OCI-M2 (cell line): ENCODE data around the gene SCAMP1.
"Not testable (repeated sequence)": the region's sequence is repeated elsewhere in the genome, so short reads cannot be mapped to it uniquely, and the experiment has no call there.

ENCODE experiments used
- DNase-seq: peaks from one replicate; lab custom pipeline; 2025; ENCODE audit not compliant: unreplicated experiment; lab: John Stamatoyannopoulos, UW

The SCAMP1 gene

DNA sequence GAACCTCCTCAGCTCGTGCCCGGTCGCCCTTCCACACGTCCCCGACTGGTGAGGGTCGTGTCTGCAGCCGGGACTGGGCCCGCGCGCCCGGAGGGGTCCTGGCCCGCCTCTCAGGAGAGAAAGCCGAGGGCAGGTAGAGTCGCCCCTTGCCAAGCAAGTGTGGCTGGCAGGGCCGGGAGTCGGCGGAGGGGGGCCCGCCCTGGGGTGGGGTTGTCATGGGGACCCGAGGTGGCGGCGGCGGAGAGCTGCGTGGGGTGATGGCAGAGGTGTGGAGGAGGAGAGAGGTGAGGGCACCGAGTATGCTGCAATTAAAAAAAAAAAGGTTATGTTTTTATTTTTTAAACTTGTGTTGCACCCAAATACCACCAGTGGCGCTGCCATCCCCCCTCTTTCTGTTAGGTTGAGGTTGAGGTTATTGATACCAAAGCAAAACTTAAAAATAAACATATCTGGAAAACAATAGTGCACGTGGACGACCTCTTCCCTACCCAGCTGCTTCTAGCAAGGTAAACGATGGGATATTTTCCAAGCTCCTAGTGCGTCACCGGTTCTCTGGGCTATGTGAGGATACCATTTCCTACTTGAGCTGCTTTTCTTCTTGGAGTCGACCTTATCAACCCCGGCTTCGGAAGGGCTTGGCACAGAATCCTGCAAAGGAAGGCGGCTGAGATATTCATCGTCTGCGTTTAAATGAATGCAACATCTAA, 660 bp downstream of the SCAMP1 start:
- peak; percentile 40 for DNase-seq

DNA sequence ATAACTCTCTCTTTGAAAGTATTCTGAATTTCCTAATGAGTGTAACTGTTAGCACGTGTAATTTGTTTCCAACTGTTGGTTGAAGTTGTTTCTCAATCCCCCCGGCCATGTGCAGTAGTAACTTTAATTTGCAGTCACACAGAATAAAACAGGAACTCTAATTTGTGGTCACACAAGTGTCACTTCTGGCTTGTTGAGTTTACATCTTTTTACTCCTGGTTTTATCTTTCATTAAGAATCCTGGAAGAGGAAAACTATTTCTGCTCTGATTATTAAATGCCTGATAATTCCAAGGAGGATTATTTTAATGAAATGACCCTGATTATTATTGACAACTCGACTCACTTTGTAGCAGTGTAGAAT, 1.2 kb downstream of the SCAMP1 start:
- no peak for DNase-seq

DNA sequence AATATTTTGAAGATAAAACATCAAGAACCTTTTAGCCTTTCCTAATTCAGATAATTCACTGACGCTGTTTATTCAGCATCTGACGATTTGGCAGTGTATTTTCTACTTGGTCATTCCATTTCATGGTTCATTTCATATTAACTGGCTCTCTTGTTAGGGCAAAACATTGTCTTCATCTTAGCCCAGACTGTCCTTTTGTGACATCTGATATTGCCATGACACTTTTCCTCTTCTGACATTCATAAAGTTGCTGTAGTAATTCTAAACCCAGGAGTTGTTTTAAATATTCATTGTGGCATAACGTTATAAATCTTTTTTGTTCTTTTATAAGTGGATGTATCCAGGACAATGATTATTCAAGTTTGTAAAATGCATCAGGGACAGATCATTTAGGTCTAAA, 1.8 kb downstream of the SCAMP1 start:
- no peak for DNase-seq

DNA sequence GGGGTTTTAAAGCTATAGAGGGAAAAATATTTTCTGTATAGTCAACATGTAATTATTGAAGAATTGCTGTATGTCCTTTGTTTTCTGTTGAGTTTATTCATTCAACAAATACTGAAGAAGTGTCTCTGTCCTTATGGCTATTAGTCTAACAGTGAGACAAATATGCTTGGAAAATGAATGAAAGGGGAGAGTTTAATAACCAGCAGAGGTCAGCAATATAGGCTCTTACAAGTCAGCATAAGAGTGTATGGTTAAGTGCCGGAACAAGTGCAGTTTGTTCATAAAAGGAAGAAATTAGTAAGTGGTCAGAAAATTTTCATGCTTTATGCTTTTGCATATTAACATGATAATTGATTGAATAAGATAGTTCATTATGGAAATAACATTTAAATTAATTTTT, 3.6 kb downstream of the SCAMP1 start:
- DNase-seq, result no peak

DNA sequence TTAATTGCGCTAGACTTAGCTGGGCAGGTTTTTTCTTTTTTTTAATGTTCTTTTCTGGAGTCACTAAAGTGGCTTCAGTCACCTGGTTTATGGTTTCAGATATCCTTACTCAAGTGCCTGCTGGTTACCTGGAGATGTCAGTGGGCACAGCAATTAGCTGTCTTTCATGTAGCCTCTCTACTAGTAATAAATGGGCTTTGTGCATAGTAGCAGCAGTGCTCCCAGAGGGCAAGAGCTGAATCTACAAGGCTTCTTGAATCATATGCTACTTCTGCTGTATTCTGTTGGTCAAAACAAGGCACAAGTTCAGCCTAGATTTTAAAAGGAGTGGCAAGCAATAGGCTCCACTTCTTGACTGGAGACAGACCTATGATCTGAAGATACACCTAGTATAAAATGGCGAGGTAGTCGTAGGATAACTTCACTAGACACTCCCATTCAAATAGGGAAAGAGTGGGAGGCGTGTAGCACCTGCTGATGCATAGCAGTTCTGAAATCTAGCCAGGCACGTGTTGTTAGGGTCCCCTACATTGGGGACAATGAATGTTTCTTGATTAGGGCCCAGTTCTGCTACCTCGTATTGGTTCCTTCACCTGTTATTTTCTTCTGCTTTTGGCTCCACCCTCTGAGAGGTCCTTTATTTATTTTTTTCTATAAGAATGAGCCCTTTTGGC, 7.0 kb downstream of the SCAMP1 start:
- no peak for DNase-seq

DNA sequence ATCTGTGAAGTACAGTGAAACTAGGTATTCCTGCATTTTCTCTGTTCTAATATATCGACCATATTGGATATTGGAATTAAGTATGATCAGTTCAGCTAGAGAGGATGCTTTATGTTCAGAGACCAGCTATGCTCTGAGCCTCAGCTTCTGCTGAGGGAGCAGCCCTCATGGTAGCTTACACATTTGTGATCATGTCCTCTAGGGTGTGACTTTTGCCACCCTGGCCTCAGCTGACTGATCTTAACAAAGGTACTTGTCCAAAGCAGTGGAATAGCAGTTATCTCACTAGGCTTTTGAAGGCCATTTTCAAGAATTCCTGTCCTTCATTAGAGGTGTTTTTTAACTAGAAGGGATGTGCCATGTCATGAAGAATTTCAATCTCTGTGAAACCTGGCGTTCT, 9.3 kb downstream of the SCAMP1 start:
- DNase-seq, result no peak

DNA sequence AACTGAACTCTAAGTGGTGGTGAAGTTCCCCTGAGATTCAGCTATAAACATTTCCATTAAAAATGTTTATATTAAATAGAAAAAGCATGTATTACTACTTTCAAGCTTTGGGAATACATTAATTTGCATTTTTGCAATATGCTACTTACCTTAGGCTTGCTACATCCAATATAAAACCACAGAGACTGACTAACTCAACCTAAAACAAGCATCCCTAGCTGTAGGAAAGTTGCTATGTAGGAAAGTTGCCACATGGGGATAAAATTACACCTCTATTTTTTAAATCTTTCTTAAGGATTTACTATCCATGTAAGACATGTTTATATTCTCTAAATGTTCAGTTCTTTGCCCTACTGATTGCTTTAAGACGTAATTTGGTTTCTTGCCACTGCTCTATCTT, 12.8 kb downstream of the SCAMP1 start:
- no peak for DNase-seq

DNA sequence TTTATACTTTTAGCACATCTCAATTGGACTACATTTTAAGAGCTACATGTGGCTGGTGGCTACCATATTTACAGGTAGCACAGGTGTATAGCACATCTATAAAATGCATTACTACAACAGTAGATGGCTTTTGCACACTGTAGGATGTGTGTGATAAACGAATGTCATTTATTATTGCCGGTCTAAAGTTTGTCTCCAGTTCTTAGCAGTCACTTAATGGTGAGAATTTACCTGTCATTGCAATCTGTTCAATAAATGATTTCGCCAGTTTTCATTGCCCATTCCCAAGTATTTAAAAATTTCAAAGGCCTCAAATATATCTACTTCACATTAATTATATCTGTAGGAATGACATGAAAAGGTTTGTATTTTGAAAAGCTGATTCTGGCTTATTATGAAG, 15.9 kb downstream of the SCAMP1 start:
- DNase-seq, result no peak

DNA sequence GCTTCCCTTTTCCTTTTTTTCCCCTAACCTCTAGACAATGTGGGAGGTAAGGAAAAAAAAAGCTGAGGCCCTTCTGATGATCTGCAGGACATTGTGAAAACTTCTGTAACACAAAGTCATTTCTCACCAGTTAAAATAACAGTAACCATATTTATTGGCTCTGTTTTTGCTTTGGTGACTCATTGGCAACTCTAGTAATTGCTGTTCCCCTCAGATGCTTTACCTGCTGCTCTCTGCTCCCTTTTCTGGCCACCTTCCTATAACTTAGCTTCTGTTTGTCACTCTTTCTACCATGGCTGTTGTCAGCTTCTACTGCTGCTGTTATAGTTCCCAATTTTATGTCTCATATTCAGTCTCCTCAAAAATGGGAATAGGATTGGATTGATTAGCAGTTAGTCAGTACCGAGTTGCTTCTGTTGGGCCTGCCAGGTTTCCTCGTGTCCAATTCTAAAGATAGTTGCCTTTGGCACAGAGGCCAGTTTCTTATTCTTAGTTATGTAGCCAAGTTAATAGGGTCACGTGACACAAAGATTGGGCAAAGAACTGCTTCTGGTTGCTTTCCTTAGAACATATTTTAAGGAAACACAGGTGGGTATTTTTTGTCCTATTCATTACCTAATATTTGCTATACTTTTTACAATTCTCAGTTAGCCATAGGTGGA, 16.8 kb downstream of the SCAMP1 start:
- no peak for DNase-seq

DNA sequence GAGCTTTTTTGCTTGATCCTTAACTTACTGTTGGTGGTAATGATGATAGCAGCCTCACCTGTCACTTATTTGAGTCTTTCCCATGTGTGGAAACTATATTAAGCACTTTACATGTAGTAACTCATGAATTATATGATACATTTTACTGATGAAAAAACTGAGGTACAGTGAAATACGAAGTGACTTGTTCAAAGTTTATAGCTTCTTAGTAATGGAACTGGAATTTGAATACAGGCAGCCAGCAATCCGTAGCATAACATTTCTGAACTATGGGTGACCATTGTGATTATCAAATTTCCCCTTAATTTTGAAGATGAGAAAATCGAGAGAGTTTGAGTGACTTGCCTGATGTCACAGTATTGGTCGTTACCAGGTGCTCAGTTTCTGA, 17.3 kb downstream of the SCAMP1 start:
- DNase-seq, result no peak

DNA sequence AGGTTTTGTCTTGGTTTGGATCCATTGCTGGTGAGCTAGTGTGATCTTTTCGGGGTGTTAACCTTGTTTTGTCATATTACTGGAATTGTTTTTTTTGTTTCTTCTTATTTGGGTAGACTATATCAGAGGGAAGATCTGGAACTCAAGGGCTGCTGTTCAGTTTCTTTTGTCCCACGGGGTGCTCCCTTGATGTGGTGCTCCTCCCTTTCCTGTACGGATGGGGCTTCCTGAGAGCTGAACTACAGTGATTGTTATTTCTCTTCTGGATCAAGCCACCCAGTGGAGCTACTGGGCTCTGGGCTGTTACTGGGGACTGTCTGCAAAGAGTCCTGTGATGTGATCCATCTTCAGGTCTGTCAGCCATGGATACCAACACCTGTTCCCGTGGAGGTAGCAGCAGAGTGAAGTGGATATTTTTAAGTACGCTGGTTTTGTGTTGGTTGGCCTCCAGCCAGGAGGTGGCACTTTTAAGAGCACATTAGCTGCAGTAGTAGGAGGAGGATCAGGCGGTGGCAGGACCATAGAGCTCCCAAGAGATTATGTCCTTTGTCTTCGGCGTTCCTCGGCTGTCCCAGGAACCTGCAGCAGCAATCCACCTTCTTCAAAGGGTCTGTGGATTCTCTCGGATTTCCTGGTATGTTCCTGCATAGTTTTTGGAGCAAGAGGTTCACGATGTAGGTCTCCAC, 27.2 kb downstream of the SCAMP1 start:
- no peak for DNase-seq

DNA sequence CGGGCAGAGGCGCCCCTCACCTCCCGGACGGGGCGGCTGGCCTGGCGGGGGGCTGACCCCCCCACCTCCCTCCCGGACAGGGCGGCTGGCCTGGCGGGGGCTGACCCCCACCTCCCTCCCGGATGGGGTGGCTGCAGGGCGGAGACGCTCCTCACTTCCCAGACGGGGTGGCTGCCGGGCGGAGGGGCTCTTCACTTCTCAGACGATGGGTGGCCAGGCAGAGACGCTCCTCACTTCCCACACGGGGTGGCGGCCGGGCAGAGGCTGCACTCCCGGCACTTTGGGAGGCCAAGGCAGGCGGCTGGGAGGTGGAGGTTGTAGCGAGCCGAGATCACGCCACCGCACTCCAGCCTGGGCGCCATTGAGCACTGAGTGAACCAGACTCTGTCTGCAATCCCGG, 30.9 kb downstream of the SCAMP1 start:
- not testable (repeated sequence) for DNase-seq

DNA sequence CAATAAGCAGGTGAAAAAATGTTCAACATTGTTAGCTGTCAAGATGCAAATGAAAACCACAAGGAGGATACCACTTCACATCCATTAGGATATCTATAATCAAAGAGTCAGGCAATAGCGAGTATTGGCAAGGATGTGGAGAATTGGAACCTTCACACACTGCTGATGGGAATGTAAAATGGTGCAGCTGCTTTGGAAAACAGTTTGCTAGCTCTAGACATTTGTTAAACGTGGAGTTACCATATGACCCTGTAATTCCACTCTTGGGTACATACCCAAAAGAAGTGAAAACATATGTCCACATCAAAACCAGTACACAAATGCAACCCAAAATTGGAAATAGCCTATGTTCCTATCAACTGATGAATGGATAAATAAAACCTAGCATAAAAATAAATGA, 37.4 kb downstream of the SCAMP1 start:
- no peak for DNase-seq

DNA sequence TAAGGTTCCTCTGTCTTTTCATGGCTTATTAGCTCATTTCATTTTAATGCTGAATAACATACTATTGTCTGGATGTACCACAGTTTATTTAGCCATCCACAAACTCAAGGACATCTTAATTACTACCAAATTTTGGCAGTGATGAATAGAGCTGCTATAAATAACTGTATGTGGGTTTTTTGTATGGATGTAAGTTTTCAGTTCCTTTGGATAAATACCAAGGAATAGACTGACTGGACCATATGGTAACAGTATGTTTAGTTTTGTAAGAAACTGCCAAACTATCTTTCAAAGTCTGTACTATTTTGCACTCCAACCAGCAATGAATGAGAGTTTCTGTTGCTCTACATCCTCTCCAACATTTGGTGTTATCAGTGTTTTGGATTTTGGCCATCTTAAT, 38.7 kb downstream of the SCAMP1 start:
- DNase-seq, result no peak

DNA sequence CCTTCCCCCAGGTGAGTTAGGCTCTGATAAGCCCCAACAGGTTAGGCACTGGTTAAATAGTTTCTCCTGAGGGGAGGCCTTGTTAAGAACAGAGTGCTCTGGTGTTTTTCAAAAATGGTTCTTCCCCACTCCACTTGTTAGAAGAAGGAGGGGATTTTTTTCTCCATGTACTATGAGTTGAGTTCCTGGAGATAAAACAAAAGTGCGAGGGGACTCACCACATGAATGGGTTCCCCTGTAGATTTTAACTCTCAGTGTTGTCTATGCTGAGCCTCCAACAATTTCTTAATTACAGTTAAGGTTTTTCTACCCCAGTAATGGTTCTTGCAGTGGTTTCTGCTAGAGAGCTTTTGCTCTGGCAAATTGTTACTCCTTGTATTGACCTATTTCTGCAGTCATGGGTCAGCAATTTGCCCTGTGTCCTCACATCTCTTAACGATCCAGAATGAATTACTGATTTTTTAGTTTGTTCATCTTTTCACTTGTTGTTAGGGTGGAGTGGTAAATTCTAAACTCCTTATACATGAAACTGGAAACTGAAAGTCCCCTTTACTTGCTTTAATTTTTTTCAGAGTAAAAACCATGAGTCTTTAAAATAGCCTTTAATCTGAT, 44.4 kb downstream of the SCAMP1 start:
- no peak for DNase-seq

DNA sequence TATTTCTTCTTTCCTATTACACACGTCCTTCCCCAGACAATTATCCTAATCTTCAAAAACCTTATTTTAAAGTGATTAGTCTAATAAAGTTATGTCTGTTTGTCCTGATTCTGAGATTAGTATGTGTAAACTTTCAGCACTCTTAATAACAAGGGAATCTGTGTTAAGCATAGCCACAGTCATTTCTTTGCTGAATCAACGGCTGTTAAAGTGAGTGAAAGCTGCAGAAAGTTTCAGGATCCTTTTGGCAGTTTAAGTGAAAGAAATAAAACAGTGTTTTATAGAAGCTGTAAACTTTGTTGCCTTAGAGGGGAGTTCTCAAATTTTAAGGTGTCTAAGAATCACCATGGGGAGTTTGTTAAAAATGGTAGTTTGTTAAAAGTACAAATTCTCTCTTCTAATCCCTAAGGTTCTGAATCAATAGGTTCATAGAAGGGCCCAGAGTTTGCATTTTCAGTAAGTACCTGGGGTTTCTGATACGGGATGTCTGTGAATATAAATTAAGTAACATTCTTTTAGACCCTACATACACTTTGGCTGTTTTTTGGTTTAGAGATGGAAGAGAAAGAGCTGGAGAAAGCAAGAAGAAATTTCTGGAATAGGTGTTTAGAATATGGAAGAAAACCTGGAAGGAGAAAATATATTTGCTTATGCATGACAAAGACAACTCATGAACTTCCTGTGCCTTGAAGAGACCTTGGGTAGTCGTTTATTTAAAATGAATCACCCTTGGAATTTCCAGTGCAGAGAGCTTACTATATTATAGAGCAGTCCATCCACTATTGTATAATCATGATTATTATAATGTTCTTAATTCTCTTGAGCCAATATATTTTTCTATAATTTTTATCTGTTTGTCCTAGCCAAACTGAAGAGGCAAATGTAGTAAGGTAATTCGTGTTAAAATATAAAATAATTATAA, 45.7 kb downstream of the SCAMP1 start:
- DNase-seq, result no peak

DNA sequence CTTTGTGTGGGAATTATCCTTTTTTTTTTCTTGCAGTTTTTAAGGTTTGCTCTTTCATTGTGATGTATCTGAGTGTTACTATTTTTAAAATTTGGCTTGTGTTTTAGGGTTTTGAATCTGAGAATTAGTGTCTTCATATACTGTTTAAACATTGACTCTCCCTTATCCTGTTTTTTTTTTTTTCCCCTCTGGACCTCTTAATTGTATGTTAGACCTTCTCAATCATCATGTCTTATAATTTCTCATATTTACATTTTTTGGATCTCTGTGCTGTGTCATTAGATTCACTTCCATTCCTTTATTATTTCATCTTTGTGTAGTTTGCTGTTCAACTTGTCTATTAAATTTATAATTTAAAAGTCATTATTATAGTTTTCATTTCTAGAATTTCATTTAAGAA, 47.0 kb downstream of the SCAMP1 start:
- no peak for DNase-seq

DNA sequence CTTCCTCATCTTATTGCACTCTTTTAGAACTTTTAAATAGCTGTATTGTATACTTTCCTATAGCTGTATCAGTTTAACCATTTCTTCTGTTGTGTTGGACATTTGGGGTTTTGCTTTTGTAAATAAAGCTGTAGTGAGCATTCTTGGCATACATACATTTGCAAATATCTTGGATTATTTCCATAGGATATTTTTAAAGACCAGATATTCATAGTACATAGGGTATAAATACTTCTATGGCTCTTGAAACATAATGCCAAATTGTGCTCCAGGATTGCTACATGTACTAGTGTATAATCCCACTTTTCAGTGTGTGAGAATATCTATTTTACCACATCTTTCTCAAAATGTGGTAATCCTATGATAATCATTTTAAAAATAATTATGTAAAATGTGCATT, 51.2 kb downstream of the SCAMP1 start:
- no peak for DNase-seq

DNA sequence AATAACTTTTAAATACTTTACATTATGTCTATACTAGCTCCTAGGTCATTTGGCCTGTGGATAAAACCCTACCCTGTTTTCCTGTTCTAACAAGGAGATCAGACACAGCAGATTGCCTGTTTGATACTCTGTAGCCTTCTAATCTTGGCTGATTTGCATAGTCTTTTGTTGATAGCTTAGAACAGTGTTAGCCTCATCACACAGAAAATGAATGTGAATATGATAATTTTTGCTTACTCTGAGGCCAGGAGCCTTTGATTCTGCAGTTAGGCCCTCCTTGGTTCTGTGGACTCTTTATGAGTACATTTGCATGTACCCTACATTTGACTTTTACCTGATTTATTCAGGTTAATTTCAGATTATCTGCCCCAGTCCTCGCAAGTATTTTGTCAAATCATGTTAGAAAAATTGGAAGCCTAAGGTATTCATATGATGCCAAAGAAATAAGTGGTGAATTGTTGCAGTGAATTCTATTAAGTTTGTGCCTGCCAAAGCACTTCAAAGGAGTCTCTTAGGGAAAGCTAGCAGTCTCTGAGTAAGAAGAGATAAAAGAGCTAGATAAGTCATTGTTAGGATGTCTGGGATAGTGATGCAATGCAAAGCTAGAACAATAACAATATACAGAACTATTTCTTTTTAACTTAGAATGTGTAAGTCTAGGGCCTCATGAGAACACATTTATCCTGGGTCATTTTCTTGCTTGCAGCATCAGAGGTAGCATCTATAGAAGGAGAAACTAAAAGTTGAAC, 56.4 kb downstream of the SCAMP1 start:
- no peak for DNase-seq

DNA sequence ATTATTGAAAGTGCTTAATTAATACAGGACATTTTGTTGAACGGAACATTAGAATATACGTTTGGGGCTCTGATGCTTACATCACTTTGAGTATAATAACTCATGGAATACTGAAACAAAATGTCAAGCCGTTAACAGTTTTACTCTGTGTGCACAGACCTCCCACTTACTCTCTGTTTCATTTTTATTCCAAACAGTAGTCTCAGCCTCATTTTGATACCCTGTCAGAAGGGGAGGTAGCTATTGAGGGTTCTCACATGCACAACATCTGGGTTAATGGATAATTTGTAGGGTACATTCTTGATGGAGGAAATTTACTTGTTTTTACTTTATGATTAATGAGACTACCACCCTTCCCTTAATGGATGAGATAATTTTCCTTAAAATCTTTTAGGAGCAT, 59.0 kb downstream of the SCAMP1 start:
- DNase-seq, result no peak
